ENCODE data around the gene TRIM31. TPM values are rescaled to one million over a fixed set of nuclear protein-coding genes. Genes with fewer than 3 reads are reported as not detected.

Gene TRIM31
- total RNA-seq, 2 donors from 2014 or later = 0.32 TPM; not detected in 1

- Histone ChIP-seq H3K27ac (peak overlapping the region; percentile 85 to 95), H3K36me3 (no peaks in the 10 kb centered on the region), H3K4me3 (peak overlapping the region; percentile 58 to 61), H3K9me3 (no peaks in the 10 kb centered on the region), H3K4me1 (replicated peaks) (no peaks in the 10 kb centered on the region), H3K27me3 (replicated peaks; ENCODE audit: insufficient read depth) (no peaks in the 10 kb centered on the region)
- intact Hi-C loops (cut with DNase I) = no loop called here
- TF ChIP-seq POLR2A (IDR thresholded peaks at IDR 0.05) = no peak
- TF ChIP-seq POLR2AphosphoS5 (IDR thresholded peaks at IDR 0.05) = no peak
- TF ChIP-seq CTCF (IDR thresholded peaks at IDR 0.05) = no peak
- 11% methylated on average over 4 of the region's 4 CpGs for WGBS
- DNase-seq (ENCODE audit: low spot score) = no peak
Observed at GRCh38 chr6:30066082-30066481, 46.8 kb downstream of the TRIM31 start.

GRCh38 chr6:30063315-30063714, 49.6 kb downstream of the TRIM31 start:
- 67% methylated on average over 2 of the region's 2 CpGs for WGBS
- H3K4me3 ChIP-seq = no peak overlapping the region
- H3K27me3 ChIP-seq (replicated peaks; ENCODE audit: insufficient read depth) = no peaks in the 10 kb centered on the region
- DNase-seq (ENCODE audit: low spot score) = no peak
- H3K9me3 ChIP-seq = no peaks in the 10 kb centered on the region
- H3K27ac ChIP-seq = no peak overlapping the region
- H3K4me1 ChIP-seq (replicated peaks) = peaks cover 6% of the 10 kb centered on the region
- TF ChIP-seq CTCF (IDR thresholded peaks at IDR 0.05) (no peak), POLR2AphosphoS5 (IDR thresholded peaks at IDR 0.05) (no peak)
- intact Hi-C loops (cut with DNase I) = loop anchor here (5.0 kb wide), 1 partner anchor 86 kb away; no protein-coding TSS in a partner anchor
- no peaks in the 10 kb centered on the region for H3K36me3 ChIP-seq

GRCh38 chr6:30062471-30063178, 50.3 kb downstream of the TRIM31 start:
- TF ChIP-seq POLR2A (IDR thresholded peaks at IDR 0.05) (no peak), CTCF (IDR thresholded peaks at IDR 0.05) (no peak), POLR2AphosphoS5 (IDR thresholded peaks at IDR 0.05) (no peak)
- Histone ChIP-seq H3K9me3 (no peaks in the 10 kb centered on the region), H3K4me1 (replicated peaks) (peaks cover 6% of the 10 kb centered on the region), H3K27ac (peak overlapping the region; percentile 85 to 91), H3K27me3 (replicated peaks; ENCODE audit: insufficient read depth) (no peaks in the 10 kb centered on the region), H3K36me3 (no peaks in the 10 kb centered on the region), H3K4me3 (no peak overlapping the region)
- WGBS = 91% methylated on average over 7 of the region's 7 CpGs
- intact Hi-C loops (cut with DNase I) = loop anchor here (5.0 kb wide), 1 partner anchor 85 kb away; no protein-coding TSS in a partner anchor
- DNase-seq (ENCODE audit: low spot score) = no peak

- Histone ChIP-seq H3K27me3 (replicated peaks; ENCODE audit: insufficient read depth) (no peaks in the 10 kb centered on the region), H3K4me1 (replicated peaks) (peaks cover 6% of the 10 kb centered on the region), H3K4me3 (peak overlapping the region; percentile 61 to 65), H3K9me3 (no peaks in the 10 kb centered on the region), H3K36me3 (no peaks in the 10 kb centered on the region), H3K27ac (peak overlapping the region; percentile 85 to 91)
- WGBS = 33% methylated on average over 13 of the region's 13 CpGs
- TF ChIP-seq POLR2AphosphoS5 (IDR thresholded peaks at IDR 0.05) (no peak), POLR2A (IDR thresholded peaks at IDR 0.05) (no peak), CTCF (IDR thresholded peaks at IDR 0.05) (no peak)
- intact Hi-C loops (cut with DNase I) = loop anchor here (5.0 kb wide), 1 partner anchor 85 kb away; no protein-coding TSS in a partner anchor
- DNase-seq (ENCODE audit: low spot score) = peak; percentile 12
Observed at GRCh38 chr6:30061858-30062458, 50.9 kb downstream of the TRIM31 start.

Data from prostate gland (tissue), 2 donors.